GM06990 (cell line): ENCODE results near the gene MBNL2.

Experiments
- DNase-seq: peaks from one replicate; pipeline ENCODE4 v3.0.0-alpha.2; 2011; ENCODE audit not compliant: insufficient read length; ENCODE audit errors: extremely low read depth
- H3K27me3 ChIP-seq: replicated peaks from 2 replicates; pipeline ENCODE4 v1.6.0; 2011; ENCODE audit warnings: low read length; ENCODE audit not compliant: control insufficient read depth, insufficient read depth
- H3K36me3 ChIP-seq: 2 replicates; pipeline ENCODE4 v1.5.1; 2011; ENCODE audit warnings: low read length; ENCODE audit not compliant: control insufficient read depth, insufficient read depth
- H3K4me3 ChIP-seq: replicated peaks from 2 replicates; pipeline ENCODE4 v1.5.1; 2011; ENCODE audit warnings: low read depth, mild to moderate bottlenecking, control low read depth, low read length
- CTCF ChIP-seq: IDR thresholded peaks from 2 replicates; pipeline ENCODE4 v1.5.1; 2011; ENCODE audit warnings: low read length, control low read depth, mild to moderate bottlenecking, inconsistent platforms; ENCODE audit not compliant: insufficient read depth, poor library complexity, severe bottlenecking

MBNL2 gene

GRCh38 chr13:97321616-97322321, 99.6 kb downstream of the MBNL2 start:
- no peaks in the 10 kb centered on the region for H3K27me3 ChIP-seq
- DNase-seq: no peak
- TF ChIP-seq CTCF: no peak
- no peaks in the 10 kb centered on the region for H3K36me3 ChIP-seq
- no peak overlapping the region for H3K4me3 ChIP-seq

- TF ChIP-seq CTCF: no peak
- no peak for DNase-seq
- H3K36me3 ChIP-seq: no peaks in the 10 kb centered on the region
- no peak overlapping the region for H3K4me3 ChIP-seq
- H3K27me3 ChIP-seq: no peaks in the 10 kb centered on the region
These were observed 100.7 kb downstream of the MBNL2 start for GRCh38 chr13:97322740-97323342.

GRCh38 chr13:97324115-97324514, 102.0 kb downstream of the MBNL2 start:
- no peak for TF ChIP-seq CTCF
- H3K36me3 ChIP-seq: no peaks in the 10 kb centered on the region
- no peak overlapping the region for H3K4me3 ChIP-seq
- no peaks in the 10 kb centered on the region for H3K27me3 ChIP-seq
- no peak for DNase-seq

GRCh38 chr13:97325738-97326137, 103.6 kb downstream of the MBNL2 start:
- TF ChIP-seq CTCF: no peak
- Histone ChIP-seq H3K36me3 (no peaks in the 10 kb centered on the region), H3K27me3 (no peaks in the 10 kb centered on the region), H3K4me3 (no peak overlapping the region)
- DNase-seq: no peak

- H3K36me3 ChIP-seq: no peaks in the 10 kb centered on the region
- TF ChIP-seq CTCF: no peak
- DNase-seq: no peak
These were observed 105.0 kb downstream of the MBNL2 start for GRCh38 chr13:97327086-97327485.

More at GRCh38 chr13:97327086-97327485, 105.0 kb downstream of the MBNL2 start:
- Histone ChIP-seq H3K27me3 (no peaks in the 10 kb centered on the region), H3K4me3 (no peak overlapping the region)
